Liver (tissue), 9 donors: ENCODE measurements around the gene ORC6. TPM values are rescaled to one million over a fixed set of nuclear protein-coding genes. Genes with fewer than 3 reads are reported as not detected.

Source experiments
- DNase-seq: peaks from one replicate; pipeline ENCODE4 v3.0.0-alpha.2; 2017; ENCODE audit warnings: low spot score
- H3K27ac ChIP-seq, 2 donors: one replicate each; pipeline ENCODE4 v1.7.0; 2013; ENCODE audit warnings: inconsistent platforms in 2 of 2, low read length in 2 of 2, control low read depth in 1 of 2, low read depth in 1 of 2, mild to moderate bottlenecking in 1 of 2
- H3K27me3 ChIP-seq, 4 donors: one replicate each; pipeline versions ENCODE4 v1.6.1 to v1.7.0; 2013; ENCODE audit warnings: low read length in 3 of 4, inconsistent platforms in 1 of 4, mild to moderate bottlenecking in 1 of 4, moderate library complexity in 1 of 4; ENCODE audit not compliant: control insufficient read depth in 4 of 4, insufficient read depth in 4 of 4
- H3K36me3 ChIP-seq, 4 donors: one replicate each; pipeline versions ENCODE4 v1.6.1 to v1.7.0; 2013; ENCODE audit warnings: low read length in 3 of 4, mild to moderate bottlenecking in 3 of 4, low read depth in 1 of 4, moderate library complexity in 1 of 4; ENCODE audit not compliant: control insufficient read depth in 4 of 4, insufficient read depth in 3 of 4
- H3K4me1 ChIP-seq, 4 donors: one replicate each; pipeline versions ENCODE4 v1.6.1 to v1.7.0; 2013; ENCODE audit warnings: low read length in 3 of 4, mild to moderate bottlenecking in 3 of 4, moderate library complexity in 1 of 4; ENCODE audit not compliant: control insufficient read depth in 4 of 4, insufficient read depth in 4 of 4
- H3K4me3 ChIP-seq, 3 donors: one replicate each; pipeline versions ENCODE4 v1.6.1 to v1.7.0; 2013; ENCODE audit warnings: low read length in 3 of 3, control low read depth in 1 of 3, low read depth in 1 of 3, mild to moderate bottlenecking in 1 of 3
- H3K9ac ChIP-seq, 2 donors: one replicate each; pipeline ENCODE4 v1.7.0; 2013; ENCODE audit warnings: low read length in 2 of 2, mild to moderate bottlenecking in 2 of 2, moderate library complexity in 2 of 2, control low read depth in 1 of 2, low read depth in 1 of 2
- H3K9me3 ChIP-seq, 4 donors: one replicate each; pipeline versions ENCODE4 v1.6.1 to v1.7.0; 2013; ENCODE audit warnings: low read length in 3 of 4; ENCODE audit not compliant: control insufficient read depth in 4 of 4
- FOXA1 ChIP-seq: IDR thresholded peaks from 2 replicates; pipeline ENCODE4 v1.6.1; 2016; ENCODE audit warnings: antibody characterized with exemption
- FOXA2 ChIP-seq: IDR thresholded peaks from 2 replicates; pipeline ENCODE4 v1.6.1; 2016; ENCODE audit warnings: antibody characterized with exemption
- HNF4A ChIP-seq, 2 donors: conservative IDR thresholded peaks; 2 replicates each; pipeline ENCODE4 v1.6.1; 2016; ENCODE audit warnings: antibody characterized with exemption in 2 of 2, mild to moderate bottlenecking in 2 of 2
- HNF4G ChIP-seq: IDR thresholded peaks from 2 replicates; pipeline ENCODE4 v1.6.1; 2016; ENCODE audit warnings: antibody characterized with exemption
- NR2F2 ChIP-seq: IDR thresholded peaks from 2 replicates; pipeline ENCODE4 v1.6.1; 2016; ENCODE audit warnings: antibody characterized with exemption
- RAD21 ChIP-seq, 2 donors: IDR thresholded peaks; 2 replicates each; pipeline ENCODE4 v1.6.1; 2016; ENCODE audit warnings: antibody characterized with exemption in 2 of 2, mild to moderate bottlenecking in 2 of 2
- TAF1 ChIP-seq: conservative IDR thresholded peaks from 2 replicates; pipeline ENCODE4 v1.6.1; 2016; ENCODE audit warnings: antibody characterized with exemption, mild to moderate bottlenecking
- YY1 ChIP-seq: IDR thresholded peaks from 2 replicates; pipeline ENCODE4 v1.6.1; 2016; ENCODE audit warnings: antibody characterized with exemption, mild to moderate bottlenecking
- WGBS: extraction: QIAGEN DNeasy Blood & Tissue Kit; methylation state at CpG from one replicate; pipeline ENCODE4 v1.1.7; 2013; 5-methylcytosine and 5-hydroxymethylcytosine counted together
- polyA plus RNA-seq, 2 donors: library from polyadenylated mRNA; stranded (reverse) in 1 of 2; unstranded in 1 of 2; fragments of 200-250 nt in 1 of 2; fragments of >200 nt in 1 of 2; fragmentation: Nextera tagmentation in 1 of 2; extraction: Ambion mirVana in 1 of 2; gene quantifications; one replicate each; pipeline versions ENCODE4 v1.2.1 to v1.2.3, GENCODE V29; 2013 to 2015
- total RNA-seq, 2 donors: library from RNA; depleted of rRNA; stranded (reverse); fragments of >200 nt; gene quantifications; one replicate each; pipeline ENCODE4 v1.2.3, GENCODE V29; 2014
- TF ChIP-seq, protein P1 (sequence below): IDR thresholded peaks from 2 replicates; pipeline ENCODE4 v1.6.1; 2016; ENCODE audit warnings: antibody characterized with exemption
- TF ChIP-seq, protein P2 (sequence below): fragments of 150-350 bp; IDR thresholded peaks from 2 replicates; pipeline ENCODE4 v1.5.1; 2017; ENCODE audit warnings: improper control_type of control experiment, low read depth, low read length; ENCODE audit not compliant: missing input control
- TF ChIP-seq, protein P3 (sequence below): IDR thresholded peaks from 2 replicates; pipeline ENCODE4 v1.6.1; 2016; ENCODE audit warnings: antibody characterized with exemption
- TF ChIP-seq, protein P4 (sequence below): IDR thresholded peaks from 2 replicates; pipeline ENCODE4 v1.6.1; 2016; ENCODE audit warnings: antibody characterized with exemption
- donor health status: healthy.
- donor health status: healthy.
- donor health status: healthy.
- donor health status: healthy.
- donor health status: healthy.

Gene ORC6
- total and polyA plus RNA-seq, 4 donors = 0.56 to 16.8 (median 0.98) TPM

DNA sequence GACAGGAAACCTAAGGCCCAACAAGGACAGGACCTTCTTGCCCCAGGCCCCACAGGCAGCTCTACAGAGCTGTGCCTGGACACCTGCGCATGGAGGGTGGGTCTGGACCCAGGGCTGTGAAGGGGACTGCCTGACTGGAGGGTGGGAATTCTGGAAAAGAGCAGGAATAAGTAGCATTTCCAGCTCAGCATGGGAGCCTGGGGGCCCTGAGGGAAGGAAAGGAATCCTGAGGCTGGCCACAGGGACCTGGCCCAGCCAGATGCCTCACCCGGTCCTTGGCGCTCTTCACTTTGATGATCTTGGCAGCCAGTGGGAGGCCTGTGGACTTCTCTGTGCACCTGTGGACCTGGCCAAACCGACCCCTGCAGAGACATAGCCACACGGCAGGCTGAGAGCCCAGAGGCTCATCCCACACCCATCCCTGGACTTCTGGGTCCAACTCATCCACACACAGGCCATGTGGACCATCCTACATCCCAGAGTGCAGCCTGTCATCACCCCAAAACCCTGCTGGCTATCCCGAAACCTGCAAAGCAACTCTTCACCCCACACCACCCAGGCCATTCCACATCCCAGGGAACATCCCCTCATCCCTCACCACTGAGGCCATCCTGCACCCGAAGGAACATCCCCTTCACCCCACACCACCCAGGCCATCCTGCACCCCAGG, 40.0 kb downstream of the ORC6 start:
- WGBS = 89% methylated on average over 7 of the region's 7 CpGs
- Histone ChIP-seq H3K9me3 (no peaks in the 10 kb centered on the region), H3K4me1 (no peaks in the 10 kb centered on the region), H3K36me3 (no peaks in the 10 kb centered on the region), H3K9ac (no peak overlapping the region), H3K4me3 (no peak overlapping the region), H3K27ac (no peak overlapping the region), H3K27me3 (no peaks in the 10 kb centered on the region)
- TF ChIP-seq FOXA1 = no peak
- TF ChIP-seq, protein P1, sequence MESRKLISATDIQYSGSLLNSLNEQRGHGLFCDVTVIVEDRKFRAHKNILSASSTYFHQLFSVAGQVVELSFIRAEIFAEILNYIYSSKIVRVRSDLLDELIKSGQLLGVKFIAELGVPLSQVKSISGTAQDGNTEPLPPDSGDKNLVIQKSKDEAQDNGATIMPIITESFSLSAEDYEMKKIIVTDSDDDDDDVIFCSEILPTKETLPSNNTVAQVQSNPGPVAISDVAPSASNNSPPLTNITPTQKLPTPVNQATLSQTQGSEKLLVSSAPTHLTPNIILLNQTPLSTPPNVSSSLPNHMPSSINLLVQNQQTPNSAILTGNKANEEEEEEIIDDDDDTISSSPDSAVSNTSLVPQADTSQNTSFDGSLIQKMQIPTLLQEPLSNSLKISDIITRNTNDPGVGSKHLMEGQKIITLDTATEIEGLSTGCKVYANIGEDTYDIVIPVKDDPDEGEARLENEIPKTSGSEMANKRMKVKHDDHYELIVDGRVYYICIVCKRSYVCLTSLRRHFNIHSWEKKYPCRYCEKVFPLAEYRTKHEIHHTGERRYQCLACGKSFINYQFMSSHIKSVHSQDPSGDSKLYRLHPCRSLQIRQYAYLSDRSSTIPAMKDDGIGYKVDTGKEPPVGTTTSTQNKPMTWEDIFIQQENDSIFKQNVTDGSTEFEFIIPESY = no peak
- TF ChIP-seq, protein P2, sequence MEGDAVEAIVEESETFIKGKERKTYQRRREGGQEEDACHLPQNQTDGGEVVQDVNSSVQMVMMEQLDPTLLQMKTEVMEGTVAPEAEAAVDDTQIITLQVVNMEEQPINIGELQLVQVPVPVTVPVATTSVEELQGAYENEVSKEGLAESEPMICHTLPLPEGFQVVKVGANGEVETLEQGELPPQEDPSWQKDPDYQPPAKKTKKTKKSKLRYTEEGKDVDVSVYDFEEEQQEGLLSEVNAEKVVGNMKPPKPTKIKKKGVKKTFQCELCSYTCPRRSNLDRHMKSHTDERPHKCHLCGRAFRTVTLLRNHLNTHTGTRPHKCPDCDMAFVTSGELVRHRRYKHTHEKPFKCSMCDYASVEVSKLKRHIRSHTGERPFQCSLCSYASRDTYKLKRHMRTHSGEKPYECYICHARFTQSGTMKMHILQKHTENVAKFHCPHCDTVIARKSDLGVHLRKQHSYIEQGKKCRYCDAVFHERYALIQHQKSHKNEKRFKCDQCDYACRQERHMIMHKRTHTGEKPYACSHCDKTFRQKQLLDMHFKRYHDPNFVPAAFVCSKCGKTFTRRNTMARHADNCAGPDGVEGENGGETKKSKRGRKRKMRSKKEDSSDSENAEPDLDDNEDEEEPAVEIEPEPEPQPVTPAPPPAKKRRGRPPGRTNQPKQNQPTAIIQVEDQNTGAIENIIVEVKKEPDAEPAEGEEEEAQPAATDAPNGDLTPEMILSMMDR = no peak
- TF ChIP-seq HNF4G = no peak
- TF ChIP-seq TAF1 = no peak
- no peak for TF ChIP-seq YY1
- DNase-seq = no peak

DNA sequence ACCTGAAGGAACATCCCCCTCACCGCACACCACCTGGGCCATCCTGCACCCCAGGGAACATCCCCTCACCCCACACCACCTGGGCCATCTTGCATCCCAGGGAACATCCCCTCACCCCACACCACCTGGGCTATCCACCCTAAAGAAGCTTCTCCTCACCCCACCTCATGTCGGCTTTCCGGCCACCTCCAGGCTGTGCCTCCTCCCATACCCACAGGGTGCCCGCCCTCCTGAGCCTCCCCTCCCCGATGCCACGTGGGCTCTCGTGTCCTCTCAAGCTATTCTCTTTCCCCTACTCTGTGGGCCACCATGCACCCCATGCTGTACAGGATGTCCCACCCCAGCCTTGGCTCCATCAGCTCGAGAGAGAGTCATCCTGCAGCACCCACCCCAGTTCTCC, 40.7 kb downstream of the ORC6 start:
- H3K9me3 ChIP-seq = no peaks in the 10 kb centered on the region
- TF ChIP-seq, protein P3, sequence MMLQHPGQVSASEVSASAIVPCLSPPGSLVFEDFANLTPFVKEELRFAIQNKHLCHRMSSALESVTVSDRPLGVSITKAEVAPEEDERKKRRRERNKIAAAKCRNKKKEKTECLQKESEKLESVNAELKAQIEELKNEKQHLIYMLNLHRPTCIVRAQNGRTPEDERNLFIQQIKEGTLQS = no peak
- TF ChIP-seq HNF4G = no peak
- TF ChIP-seq, protein P4, sequence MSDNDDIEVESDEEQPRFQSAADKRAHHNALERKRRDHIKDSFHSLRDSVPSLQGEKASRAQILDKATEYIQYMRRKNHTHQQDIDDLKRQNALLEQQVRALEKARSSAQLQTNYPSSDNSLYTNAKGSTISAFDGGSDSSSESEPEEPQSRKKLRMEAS = no peak
- TF ChIP-seq FOXA1 = no peak
- no peak for TF ChIP-seq YY1
- no peak for TF ChIP-seq NR2F2
- TF ChIP-seq RAD21 (IDR thresholded peaks at IDR 0.05) = no peak
- no peak for TF ChIP-seq HNF4A (conservative IDR thresholded peaks at IDR 0.05)
- no peak for TF ChIP-seq TAF1
- TF ChIP-seq FOXA2 = no peak
- TF ChIP-seq, protein P1 = no peak
- no peaks in the 10 kb centered on the region for H3K27me3 ChIP-seq
- no peak overlapping the region for H3K4me3 ChIP-seq
- H3K36me3 ChIP-seq = no peaks in the 10 kb centered on the region
- no peak for DNase-seq
- H3K27ac ChIP-seq = no peak overlapping the region
- WGBS = 95% methylated on average over 8 of the region's 8 CpGs
- H3K9ac ChIP-seq = no peak overlapping the region
- H3K4me1 ChIP-seq = no peaks in the 10 kb centered on the region
